ENCODE results near the gene GLRA3. TPM values are rescaled to one million over a fixed set of nuclear protein-coding genes. Genes with fewer than 3 reads are reported as not detected.

Gene GLRA3
- total and polyA plus RNA-seq, 2 of the 8 experiments (the other 6 are each of a cell fraction or from before 2014, with no cell fraction given): 0.02 TPM; not detected in 1

DNA sequence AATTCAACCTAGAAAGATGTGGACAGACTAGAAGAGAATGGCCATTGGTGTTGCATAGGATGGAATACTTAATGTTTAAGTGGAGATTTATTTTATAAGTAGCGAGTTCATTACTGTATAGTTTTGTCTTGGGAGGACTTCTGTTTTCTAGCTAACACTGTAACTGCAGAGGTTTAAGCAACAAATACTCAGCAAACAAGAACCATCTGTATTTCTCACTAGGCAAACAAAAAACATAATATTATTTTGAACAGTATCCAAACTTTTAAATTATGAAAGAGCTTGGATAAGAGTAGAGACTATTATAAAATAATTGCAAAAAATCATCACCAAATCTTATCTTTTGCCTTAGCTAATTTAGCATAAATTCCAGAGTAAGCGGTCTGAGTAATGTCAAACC lies 121.1 kb downstream of the GLRA3 start:
- CTCF ChIA-PET (ENCODE audit: partially characterized antibody): interaction anchor here (0.7 to 0.8 kb wide), 3 partner anchors 12 to 1026 kb away, joined by 3 to 4 read pairs (median 3); no protein-coding TSS in a partner anchor
- POLR2A ChIA-PET (ENCODE audit: partially characterized antibody): no interaction called here
- Histone ChIP-seq H3K4me2 (ENCODE audit: insufficient read depth in 1 of 2, low read depth in 2 of 2, low read length in 2 of 2) (no peak overlapping the region), H3K9me3 (ENCODE audit: insufficient read depth in 2 of 2, low read depth in 1 of 2, low read length in 1 of 2) (no peaks in the 10 kb centered on the region), H3K27ac (ENCODE audit: low read depth, low read length) (no peak overlapping the region), H3K23ac (ENCODE audit: insufficient read length) (no peak overlapping the region), H3K4ac (replicated peaks; ENCODE audit: insufficient read length, low read depth, low read length) (no peak overlapping the region), H2BK20ac (ENCODE audit: low read length) (no peak overlapping the region), H4K8ac (ENCODE audit: extremely low read depth, insufficient read depth, low read length) (no peak overlapping the region), H3K23me2 (ENCODE audit: low read depth, low read length) (no peaks in the 10 kb centered on the region), H2BK15ac (ENCODE audit: low read length) (no peak overlapping the region), H3K4me1 (replicated peaks in 1 of 4; ENCODE audit: control insufficient read depth in 3 of 4, insufficient read depth in 4 of 4, low read length in 3 of 4) (no peaks in the 10 kb centered on the region), H2AK5ac (ENCODE audit: low read depth, low read length) (no peak overlapping the region), H3K56ac (replicated peaks; ENCODE audit: insufficient read length, low read depth, low read length) (no peak overlapping the region), H3K36me3 (ENCODE audit: control insufficient read depth in 2 of 4, insufficient read depth in 4 of 4, low read length in 3 of 4) (no peaks in the 10 kb centered on the region), H2BK5ac (ENCODE audit: low read depth, low read length) (no peak overlapping the region), H3K14ac (ENCODE audit: insufficient read length) (no peak overlapping the region), H3K9ac (replicated peaks in 1 of 4; ENCODE audit: extremely low read depth in 1 of 4, low read depth in 3 of 4, low read length in 3 of 4) (no peak overlapping the region), H2BK120ac (replicated peaks; ENCODE audit: low read depth, low read length) (no peak overlapping the region), H4K5ac (ENCODE audit: insufficient read length, low read depth, low read length) (no peak overlapping the region), H3K4me3 (ENCODE audit: extremely low read depth in 1 of 4, insufficient read depth in 2 of 4, low read depth in 3 of 4, low read length in 4 of 4) (no peak overlapping the region), H3K18ac (ENCODE audit: extremely low read depth, low read length) (no peak overlapping the region), H2AFZ (ENCODE audit: low read length) (no peak overlapping the region), H4K20me1 (replicated peaks in 1 of 2; ENCODE audit: control insufficient read depth in 1 of 2, insufficient read depth in 2 of 2, low read length in 2 of 2) (no peaks in the 10 kb centered on the region), H3K79me2 (ENCODE audit: control insufficient read depth in 1 of 2, insufficient read depth in 2 of 2, low read length in 2 of 2) (no peaks in the 10 kb centered on the region), H4K91ac (replicated peaks; ENCODE audit: insufficient read length, low read length) (no peak overlapping the region), H2BK12ac (ENCODE audit: low read depth, low read length) (no peak overlapping the region), H3K79me1 (ENCODE audit: low read depth, low read length) (no peaks in the 10 kb centered on the region), H3K27me3 (replicated peaks in 1 of 4; ENCODE audit: control insufficient read depth in 3 of 4, extremely low read depth in 1 of 4, insufficient read depth in 3 of 4, low read length in 3 of 4) (no peaks in the 10 kb centered on the region)
- WGBS, 2 experiments (ENCODE audit: extremely low coverage in 1 of 2, insufficient coverage in 1 of 2, insufficient read length in 1 of 2, insufficient replicate concordance in 2 of 2, low coverage in 1 of 2, low lambda C conversion rate in 2 of 2, missing lambda C conversion rate in 1 of 2): 91% methylated on average over 2 of the region's 2 CpGs; no CpG with 5 or more reads in 1 of the 2 experiments
- no peak for FAIRE-seq
- DNase-seq (ENCODE audit: low read depth in 1 of 2, low spot score in 2 of 2): no peak
- TF ChIP-seq JUN (IDR thresholded peaks at IDR 0.05; ENCODE audit: low read depth, low read length) (no peak), CREB1 (IDR thresholded peaks at IDR 0.05) (no peak), SP1 (IDR thresholded peaks at IDR 0.05; ENCODE audit: low read depth, low read length) (no peak), RBBP5 (IDR thresholded peaks at IDR 0.05; ENCODE audit: borderline replicate concordance, low read depth, low read length) (no peak), RAD21 (IDR thresholded peaks at IDR 0.05 in 1 of 2, conservative IDR thresholded peaks at IDR 0.05 in 1 of 2; ENCODE audit: low read depth in 2 of 2, low read length in 2 of 2) (no peak), BCL11A (IDR thresholded peaks at IDR 0.05; ENCODE audit: low read depth in 2 of 2, low read length in 2 of 2) (no peak), CTBP2 (IDR thresholded peaks at IDR 0.05; ENCODE audit: borderline replicate concordance, insufficient read depth, insufficient read length, low read length) (no peak), ATF2 (IDR thresholded peaks at IDR 0.05; ENCODE audit: low read length) (no peak)
- TF ChIP-seq, protein P1, sequence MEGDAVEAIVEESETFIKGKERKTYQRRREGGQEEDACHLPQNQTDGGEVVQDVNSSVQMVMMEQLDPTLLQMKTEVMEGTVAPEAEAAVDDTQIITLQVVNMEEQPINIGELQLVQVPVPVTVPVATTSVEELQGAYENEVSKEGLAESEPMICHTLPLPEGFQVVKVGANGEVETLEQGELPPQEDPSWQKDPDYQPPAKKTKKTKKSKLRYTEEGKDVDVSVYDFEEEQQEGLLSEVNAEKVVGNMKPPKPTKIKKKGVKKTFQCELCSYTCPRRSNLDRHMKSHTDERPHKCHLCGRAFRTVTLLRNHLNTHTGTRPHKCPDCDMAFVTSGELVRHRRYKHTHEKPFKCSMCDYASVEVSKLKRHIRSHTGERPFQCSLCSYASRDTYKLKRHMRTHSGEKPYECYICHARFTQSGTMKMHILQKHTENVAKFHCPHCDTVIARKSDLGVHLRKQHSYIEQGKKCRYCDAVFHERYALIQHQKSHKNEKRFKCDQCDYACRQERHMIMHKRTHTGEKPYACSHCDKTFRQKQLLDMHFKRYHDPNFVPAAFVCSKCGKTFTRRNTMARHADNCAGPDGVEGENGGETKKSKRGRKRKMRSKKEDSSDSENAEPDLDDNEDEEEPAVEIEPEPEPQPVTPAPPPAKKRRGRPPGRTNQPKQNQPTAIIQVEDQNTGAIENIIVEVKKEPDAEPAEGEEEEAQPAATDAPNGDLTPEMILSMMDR (IDR thresholded peaks at IDR 0.05; ENCODE audit: control extremely low read depth in 1 of 3, insufficient read depth in 1 of 3, low read depth in 1 of 3, low read length in 3 of 3): no peak

Measured in H1 (cell line).